Activated naive CD4-positive, alpha-beta T cell (primary cell): Measurements from ENCODE around the gene ZNF469.

ENCODE experiments used
- DNase-seq, 4 experiments: peaks; one replicate each; lab custom pipeline; 2025; lab: John Stamatoyannopoulos, UW

ZNF469 gene

DNA sequence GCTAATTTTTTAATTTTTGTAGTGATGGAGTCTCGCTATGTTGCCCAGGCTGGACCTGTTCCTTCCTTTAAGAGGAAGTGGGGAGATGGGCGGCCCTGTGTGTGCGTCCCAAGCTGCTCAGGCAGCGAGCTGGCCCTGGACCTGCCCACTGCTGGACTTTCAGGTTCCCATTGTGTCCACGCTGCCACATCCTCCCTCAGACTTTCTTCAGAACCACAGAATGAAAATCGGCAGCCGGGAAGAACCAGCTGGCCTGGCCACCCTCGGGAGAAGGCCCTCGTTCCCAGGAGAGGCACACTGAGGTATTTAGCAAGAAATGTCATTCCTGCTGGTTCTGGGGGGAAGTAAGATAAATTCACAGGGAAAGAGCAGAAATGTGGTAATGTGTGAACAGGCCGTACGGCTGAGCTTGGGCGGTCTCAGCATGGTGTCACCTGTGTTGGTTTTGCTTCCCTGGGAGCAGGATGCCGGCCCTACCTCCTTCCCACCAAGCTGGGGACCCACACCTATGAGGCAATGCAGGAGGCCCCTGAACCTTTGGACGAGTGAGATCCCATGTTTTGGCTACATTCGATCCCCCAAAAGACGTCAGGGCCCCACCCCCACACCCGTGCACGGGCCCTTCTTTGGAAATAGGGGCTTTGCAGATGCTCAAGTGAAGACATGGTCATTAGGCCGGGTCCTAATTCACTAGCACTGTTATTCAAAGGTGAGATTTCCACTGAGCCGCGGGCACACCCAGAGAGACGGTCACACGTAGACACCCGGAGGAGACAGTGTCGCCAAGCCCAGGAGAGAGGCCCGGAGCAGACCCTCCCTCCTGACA, 35.9 kb upstream of the ZNF469 start:
- no peak for DNase-seq

GRCh38 chr16:88347656-88348376, 34.9 kb upstream of the ZNF469 start:
- DNase-seq = peak in 2 of 4 experiments; percentile 20 to 22

DNA sequence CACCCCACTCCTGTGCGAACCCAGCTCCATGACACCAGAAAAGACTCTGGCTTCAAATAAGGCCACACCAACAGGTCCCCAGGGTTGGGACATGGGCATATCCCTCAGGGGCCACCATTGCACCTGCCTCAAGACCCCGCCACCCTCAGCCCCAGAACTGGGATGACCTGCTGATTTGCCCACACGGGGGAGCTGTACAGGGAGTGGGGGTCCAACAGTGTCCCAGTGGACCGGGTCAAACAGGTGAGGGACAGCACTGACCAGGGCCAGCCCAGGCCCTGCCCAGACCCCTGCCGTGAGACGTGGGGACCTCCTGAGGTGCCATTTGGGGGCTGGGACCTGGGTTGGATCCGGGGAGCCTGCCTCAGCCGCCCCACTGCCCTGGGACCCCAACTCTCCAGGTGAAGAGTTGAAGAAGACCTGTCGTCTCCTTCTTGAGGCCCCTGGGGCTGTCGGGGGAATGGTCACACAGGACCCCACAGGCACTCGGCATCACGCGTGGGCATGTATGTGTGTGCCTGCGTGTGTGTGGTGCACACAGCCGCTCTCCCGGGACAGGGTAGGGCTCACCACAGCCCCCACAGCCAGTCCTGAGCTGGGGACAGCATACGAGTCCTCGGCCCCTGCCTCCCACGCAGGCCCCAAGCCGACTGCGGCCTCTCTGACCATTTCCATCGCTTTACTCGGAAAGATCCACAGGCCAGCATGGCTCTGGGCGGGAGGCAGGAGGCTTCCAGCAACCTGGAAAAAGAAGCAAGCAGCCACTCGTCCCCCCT, 34.2 kb upstream of the ZNF469 start:
- DNase-seq = no peak

DNA sequence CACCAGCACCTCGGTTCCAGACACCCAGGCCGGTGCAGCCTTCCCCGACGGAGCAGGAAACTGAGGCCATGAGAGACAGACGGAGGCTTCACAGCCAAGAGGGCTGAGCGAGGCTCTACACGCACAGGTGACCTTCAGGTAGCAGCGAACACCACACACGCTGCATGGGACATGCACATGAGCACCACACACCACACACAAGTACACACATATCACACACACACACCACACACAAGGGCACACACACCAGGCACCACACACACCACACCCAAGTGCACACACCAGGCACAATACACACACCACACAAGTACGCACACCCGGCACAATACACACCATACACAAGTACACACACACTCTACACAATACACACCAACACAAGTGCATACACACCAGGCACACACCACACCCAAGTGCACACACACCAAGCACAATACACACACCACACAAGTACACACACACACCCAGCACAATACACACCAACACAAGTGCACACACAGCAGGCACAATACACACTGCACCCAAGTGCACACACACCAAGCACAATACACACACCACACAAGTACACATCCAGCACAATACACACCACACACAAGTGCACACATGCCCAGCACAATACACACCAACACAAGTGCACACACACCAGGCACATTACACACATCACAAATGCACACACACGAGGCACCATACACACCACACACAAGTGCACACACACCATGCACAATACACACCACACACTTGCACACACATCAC, 33.4 kb upstream of the ZNF469 start:
- DNase-seq = no peak

DNA sequence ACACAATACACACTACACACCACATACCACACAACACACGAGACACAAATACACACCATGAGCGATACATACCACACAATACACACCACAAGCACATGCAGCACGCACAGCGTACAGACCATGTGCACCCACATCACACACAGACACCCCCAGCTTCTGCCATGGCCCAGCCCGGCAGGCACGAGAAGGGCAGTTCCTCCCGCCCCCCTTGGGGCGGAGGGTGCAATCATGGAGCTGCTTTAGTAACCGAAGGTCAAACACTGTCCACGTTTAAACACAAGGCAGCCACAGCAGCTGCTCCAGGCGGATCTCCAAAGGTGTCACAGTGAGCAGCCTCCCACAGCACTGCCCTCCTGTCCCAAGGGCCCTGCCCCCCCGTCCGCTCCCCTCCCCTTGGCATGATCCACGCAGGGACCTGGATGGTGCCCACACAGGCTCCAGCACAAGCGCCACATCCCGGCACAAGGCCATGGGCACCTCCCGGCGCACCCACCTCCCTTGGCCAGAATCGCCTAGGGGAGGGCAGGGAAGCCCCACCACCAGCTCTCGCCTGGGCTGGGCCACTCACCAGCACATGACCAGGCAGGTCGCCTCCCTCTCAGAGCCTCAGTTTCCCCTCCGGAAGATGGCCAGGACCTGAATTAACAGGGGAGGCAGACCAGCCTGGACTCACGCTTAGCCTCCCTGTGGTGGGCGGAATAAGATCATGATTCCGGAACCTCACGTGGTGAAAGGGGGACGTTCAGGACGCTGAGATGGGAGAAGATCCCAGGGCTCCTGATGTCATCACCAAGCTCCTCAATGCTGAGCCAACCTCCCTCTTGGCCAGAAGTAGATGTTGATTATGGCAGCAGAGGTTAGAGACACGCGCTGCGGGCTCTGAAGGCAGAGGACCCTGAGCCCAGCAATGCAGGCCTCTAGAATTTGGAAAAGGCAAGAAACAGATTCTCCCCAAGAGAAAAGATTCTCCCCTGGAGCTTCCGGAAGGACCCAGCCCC, 32.6 kb upstream of the ZNF469 start:
- DNase-seq = no peak

- no peak for DNase-seq
Observed at GRCh38 chr16:88350922-88351321, 31.8 kb upstream of the ZNF469 start.

DNA sequence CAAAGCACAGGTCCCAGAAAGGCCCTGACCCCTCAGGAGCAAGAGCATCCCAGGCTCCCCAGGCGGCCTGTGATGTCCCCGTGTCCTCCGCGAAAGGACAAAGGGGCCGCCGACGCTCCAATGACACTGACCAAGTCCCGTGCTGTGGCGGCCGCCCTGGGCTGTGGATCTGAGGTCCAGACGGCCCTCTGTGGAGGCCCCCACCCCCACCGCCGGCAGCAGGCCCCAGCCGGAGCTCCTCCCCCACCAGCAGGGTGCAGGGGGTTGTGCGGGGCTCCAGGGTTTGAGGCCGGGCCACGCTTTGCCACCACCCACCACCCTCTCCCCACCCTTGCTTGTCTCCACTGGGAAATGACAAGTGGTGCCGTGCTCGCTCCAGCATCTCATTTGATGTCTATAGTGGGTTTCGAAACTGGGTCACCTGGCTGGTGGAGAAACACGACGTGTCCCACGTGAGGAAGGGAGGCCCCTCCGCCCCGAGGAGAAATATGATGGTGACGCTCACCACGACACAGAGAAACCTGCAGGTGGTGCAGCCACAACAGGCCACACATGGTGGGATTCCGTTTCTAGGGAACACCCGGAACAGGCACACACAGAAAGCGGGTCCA, 31.2 kb upstream of the ZNF469 start:
- DNase-seq = no peak

GRCh38 chr16:88352261-88353200, 30.2 kb upstream of the ZNF469 start:
- DNase-seq = no peak

DNA sequence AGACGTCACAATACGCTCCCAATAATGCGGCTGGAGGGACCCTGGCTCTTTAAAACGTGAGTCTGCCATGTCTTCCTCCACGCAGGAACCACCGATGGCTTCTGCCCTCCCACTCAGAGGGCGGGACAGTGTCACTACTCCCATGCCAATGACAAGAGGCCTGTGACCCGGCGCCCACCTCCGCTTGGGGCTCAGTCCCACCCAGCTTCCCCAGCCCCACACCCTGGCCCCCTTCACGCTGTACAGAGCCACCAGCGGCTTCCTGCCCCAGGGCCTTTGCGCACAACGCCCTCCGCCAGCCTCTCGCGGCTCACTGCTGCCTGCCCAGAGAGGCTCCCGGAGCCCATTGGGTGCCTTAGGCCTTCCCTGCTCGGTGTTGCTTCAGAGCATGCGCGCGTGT, 29.5 kb upstream of the ZNF469 start:
- DNase-seq = no peak

DNA sequence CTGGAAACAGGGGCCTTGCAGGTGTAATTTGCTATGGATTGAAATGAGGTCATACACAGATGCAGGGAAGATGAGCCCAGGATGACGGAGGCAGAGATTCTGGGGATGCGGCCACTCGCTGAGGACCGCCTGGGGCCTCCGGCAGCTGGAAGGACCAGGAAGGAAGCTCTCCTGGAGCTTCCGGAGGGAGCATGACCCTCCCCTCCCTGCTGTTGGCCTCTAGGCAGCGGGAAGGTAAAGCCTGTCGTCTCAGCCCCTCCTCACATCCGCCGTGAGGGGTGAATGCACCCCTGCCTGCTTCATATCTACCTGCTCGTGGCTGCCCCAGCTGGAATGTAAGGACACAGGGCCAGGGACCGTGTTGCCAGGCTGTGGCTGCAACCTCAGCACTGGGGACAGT, 29.1 kb upstream of the ZNF469 start:
- DNase-seq = no peak

DNA sequence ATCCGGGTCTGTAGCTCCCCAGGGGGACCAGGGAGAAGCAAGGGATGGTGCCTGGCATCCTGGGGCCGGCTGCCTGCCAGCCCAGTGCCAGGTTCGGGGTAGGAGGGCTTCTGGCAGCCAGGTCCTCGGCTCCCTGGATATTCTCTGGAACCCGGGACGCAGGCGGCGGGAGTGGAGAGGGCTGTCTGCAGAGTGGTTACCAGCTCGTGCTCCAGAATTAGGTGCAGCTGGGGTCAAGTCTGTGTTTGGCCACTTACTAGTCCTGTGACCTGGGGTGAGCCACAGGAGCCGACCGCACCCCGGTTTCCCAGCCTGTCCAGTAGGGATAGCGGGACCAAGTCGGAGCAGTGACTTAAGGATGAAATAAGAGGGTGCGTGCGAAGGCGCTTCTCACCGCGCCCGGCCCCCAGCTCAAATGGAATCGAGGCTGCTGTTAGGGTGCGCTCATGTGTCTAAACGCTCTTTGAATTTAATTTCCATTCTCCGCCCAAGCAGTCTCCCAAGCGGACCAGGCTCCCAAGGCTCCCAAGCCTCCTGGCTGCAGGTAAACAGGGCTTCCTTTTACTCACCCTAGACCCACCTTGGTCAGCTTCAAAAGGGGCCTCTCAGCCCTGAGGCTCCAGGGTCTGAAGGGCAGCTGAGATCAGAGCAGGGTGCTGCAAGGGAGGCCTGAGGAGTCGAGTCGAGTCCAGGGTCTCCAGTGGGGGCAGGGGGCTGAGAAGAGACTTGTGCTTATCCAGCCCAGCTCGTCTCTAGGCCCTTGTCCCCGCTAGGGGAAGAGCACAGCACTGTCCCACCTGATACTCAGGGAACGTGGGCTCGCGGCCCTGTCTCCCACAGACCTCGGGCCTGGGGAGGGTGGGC, 28.3 kb upstream of the ZNF469 start:
- DNase-seq = no peak

DNA sequence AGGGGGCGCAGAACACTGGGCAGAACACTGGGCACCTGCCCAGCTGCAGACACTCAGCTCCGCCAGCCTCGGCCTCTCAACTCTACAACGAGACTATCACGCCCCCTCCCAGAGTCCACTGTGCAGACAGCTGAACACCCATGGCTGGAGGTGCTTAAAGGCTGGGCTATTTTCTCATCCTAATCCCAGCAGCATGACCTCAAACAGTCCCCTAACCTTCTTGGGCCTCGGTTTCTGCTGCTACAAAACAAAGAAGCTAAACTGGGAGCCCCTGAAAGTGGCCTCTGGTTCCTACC, 27.7 kb upstream of the ZNF469 start:
- no peak for DNase-seq

DNA sequence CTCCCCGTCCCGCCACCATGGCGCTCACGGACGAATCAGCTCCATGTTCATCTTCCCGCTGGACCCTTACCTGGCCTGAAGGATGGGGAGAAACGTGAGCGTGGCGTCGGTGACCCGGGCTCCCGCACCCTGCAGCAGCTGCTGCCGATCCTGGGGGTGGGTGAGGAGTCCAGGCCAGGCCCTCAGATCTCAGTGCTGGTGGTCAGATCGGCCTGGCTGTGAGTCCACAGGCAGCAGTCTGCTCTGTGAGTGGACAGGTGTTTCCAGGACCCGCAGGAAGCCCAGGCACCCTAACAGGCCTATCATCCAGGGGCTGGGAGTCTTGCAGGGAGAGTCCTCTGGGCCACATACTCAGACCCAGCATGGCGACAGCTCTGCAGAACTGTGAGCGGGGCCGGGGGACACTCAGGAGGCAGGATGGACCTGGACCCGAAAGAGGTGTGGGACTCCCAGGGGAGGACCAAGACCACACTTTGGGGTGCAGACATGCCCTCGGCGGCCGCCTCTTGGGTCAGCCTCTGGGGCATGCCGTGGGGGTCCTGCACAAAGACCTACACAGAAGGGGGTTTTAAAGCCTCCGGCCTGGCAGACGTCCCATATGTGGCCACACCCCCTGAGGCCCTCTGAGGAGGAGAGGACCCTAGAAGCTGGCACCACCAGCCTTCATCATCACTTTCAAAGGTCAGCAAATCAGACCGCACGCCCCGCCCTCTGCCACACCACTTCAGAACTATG, 27.2 kb upstream of the ZNF469 start:
- no peak for DNase-seq

- DNase-seq = no peak
Observed at GRCh38 chr16:88356124-88356726, 26.5 kb upstream of the ZNF469 start.

DNA sequence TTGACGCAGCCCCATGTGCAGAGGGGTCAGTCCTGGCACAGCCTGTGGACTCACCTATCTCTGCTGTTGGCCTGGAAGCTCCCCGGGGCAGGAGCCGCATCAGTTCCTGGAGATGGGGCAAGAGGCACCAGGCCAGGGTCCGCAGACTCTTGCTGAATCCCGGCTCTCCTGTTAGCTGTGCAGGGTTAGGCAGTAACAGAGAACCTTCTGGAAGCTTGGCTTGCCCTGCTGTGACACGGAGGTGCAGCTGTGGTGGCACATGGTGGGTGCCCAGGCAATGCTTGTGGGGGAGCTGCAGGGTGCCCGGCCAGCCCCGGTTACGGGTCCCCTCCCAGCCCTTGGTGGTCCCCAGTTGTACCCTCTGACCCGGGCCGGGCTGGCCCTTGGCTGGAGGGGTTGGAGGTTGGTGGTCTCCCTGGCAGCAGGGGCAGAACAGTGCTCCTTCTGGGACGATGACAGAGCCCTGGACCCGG, 26.0 kb upstream of the ZNF469 start:
- DNase-seq = no peak

GRCh38 chr16:88357317-88358022, 25.3 kb upstream of the ZNF469 start:
- DNase-seq = no peak
